Activated T-helper 9 cell treated with anti-CD3 and anti-CD28 coated beads, Interleukin-2, amount 50 U/mL, for 16 hours (primary cell): ENCODE results near the gene TUBB1.
A peak's percentile ranks its signal among the peaks of the same experiment; 100 is the strongest.

Experiments
- DNase-seq: peaks from one replicate; pipeline ENCODE4 v3.0.0-alpha.2; 2020; ENCODE audit warnings: low read depth

The TUBB1 gene

DNA sequence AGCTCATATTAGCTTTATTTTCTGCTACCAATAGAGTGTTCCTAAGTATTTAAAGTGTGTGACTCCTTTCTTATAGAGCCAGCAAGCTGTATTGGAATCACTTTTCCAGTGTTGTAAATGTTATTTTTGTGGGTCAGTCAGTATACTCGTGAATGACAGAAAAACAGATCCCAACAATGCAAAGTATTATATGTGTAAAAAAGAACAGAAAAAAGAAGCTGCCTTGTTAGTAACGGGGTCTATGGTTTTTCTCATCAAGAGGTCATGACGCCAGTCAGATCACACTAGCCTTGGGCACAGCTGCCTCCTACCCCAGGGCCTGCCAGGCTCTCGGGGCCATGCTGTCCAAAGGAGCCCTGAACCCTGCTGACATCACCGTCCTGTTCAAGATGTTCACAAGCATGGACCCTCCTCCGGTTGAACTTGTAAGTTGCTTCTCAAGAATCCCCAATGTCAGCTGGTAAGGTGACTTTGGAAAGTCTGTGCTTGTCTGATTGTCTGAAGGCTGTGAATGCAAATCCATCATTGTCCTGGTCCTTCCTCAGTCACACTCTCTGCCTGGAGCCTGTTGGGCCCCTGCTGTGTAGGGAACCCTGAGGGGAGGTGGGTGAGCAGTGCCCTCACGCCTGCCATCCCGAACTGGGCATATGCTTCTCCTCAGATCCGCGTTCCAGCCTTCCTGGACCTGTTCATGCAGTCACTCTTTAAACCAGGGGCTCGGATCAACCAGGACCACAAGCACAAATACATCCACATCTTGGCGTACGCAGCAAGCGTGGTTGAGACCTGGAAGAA, 28.4 kb upstream of the TUBB1 start:
- DNase-seq: no peak

DNA sequence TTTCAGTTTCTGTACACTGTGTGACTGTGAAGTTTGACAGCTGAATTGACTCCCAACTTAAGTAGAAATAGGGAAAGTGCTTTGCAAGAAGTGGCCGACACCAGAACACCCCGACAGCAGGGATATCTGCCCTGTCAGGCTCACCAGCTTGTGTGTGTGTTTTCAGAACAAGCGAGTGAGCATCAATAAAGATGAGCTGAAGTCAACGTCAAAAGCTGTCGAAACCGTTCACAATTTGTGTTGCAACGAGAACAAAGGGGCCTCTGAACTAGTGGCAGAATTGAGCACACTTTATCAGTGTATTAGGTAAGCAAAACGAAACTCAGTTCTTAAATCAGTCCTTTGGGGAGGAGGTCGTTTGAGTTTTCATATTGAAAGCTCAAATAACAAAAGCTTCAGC, 27.5 kb upstream of the TUBB1 start:
- DNase-seq: no peak

DNA sequence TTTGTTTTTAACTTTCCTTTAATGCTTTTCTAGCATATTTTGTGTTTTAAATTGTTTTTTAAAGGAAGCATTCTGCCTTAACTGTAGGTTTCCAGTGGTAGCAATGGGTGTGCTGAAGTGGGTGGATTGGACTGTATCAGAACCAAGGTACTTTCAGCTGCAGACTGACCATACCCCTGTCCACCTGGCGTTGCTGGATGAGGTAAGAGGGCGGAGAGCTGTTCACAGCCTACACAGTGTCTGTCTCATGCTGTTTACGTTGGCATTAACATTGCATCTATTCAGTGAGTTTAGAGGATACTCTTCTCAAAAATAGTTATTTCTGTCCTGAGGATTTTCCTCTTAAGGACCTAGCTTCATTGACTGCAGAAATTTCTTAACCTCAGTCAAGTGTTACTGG, 26.3 kb upstream of the TUBB1 start:
- no peak for DNase-seq

DNA sequence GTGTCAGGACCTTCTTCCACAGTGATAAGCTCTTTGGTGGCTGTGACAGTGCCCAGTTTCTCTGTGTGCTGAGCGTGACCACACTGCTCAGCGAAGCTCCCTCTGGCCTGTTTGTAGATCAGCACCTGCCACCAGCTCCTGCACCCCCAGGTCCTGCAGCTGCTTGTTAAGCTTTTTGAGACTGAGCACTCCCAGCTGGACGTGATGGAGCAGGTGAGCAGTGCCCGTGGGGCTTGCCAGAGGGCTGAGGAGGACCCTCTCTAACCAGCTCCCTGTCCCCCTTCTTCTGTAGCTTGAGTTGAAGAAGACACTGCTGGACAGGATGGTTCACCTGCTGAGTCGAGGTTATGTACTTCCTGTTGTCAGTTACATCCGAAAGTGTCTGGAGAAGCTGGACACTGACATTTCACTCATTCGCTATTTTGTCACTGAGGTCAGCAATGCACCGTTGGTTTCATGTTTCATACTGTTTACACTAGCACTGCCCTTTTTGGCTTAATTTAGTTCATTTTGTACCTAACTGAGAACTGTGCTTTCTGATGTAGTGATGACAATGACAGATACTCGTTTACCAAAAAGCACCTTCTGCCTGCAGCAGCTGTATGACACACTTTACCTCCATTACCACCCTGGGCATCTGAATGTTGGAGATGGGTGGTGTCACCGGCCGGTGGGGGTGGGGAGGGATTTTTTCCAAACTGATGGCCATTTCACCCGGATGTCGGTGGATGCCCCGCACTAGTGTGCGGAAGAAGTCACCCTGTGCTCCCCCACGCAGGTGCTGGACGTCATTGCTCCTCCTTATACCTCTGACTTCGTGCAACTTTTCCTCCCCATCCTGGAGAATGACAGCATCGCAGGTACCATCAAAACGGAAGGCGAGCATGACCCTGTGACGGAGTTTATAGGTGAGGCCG, 25.6 kb upstream of the TUBB1 start:
- no peak for DNase-seq

DNA sequence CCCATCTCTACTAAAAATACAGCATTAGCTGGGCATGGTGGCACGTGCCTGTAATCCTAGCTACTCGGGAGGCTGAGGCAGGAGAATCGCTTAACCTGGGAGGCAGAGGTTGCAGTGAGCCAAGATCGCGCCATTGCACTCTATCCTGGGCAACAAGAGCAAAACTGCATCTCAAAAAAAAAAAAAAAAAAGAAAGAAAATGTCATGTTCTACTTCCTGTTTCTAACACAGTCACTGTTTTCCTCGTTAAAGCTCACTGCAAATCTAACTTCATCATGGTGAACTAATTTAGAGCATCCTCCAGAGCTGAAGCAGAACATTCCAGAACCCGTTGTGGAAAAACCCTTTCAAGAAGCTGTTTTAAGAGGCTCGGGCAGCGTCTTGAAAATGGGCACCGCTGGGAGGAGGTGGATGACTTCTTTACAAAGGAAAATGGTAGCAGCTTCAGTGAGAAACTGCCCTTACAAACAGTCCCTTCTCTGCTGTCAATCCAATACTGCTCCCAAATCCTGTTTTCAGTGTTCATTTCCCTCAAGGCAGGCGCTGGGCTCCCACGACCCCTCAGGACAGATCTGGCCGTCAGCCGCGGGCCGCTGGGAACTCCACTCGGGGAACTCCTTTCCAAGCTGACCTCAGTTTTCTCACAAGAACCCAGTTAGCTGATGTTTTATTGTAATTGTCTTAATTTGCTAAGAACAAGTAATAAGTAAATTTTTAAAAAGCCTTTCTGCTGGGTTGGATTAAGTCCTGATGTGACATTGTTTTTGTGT, 24.7 kb upstream of the TUBB1 start:
- no peak for DNase-seq

DNA sequence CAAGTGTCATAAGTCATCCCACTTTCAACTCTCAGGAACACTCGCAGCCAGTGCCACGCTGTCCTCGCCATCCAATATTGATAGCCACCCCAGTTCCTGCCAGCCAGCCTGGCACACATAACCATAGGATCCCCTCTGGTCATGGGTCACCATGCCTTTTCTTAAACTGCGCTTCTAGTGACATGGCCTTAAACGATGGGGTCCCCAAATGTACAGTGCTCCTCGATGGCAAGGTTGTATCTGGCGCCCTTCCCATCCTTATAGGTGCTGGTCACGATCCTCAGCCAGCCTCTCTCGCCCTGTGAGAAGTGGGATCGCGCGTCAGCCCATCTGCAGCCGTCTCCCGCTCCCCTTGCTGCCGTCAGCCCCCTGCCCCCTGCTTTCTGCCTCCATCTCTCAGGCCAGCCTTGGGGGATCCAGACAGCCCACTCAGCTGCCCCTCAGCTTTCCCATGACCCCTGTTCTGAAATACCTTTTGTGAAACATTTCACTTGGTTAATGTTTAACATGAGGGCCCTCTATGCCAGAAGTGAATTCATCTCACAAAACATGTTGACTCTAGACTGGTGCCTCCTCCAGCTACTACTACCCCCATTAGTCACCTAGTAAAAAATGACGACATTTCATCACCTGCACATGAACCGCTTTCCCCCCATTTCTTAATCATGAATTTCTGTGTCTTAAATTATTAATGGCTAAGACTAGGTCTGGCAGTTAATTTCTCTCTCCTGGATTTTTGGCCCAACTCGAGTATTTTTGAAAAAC, 23.6 kb upstream of the TUBB1 start:
- no peak for DNase-seq

DNA sequence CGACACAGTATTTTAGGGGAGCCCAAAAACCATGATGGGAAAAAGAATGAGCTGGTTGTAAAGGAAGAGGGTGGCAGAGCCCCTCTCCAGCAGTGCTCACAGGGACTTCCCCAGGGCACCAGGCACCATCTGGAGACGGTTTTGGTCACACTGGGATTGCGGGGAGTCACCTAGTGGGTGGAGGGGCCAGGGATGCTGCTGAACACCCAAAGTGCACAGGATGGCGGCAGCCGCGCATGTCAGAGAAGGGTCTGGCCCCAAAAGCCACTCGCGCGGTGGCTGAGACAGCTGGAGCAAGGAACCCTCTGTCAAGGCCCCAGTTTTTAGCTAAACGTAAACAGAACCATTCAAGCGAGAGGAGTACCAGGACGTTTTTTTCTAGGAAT, 23.0 kb upstream of the TUBB1 start:
- no peak for DNase-seq

DNA sequence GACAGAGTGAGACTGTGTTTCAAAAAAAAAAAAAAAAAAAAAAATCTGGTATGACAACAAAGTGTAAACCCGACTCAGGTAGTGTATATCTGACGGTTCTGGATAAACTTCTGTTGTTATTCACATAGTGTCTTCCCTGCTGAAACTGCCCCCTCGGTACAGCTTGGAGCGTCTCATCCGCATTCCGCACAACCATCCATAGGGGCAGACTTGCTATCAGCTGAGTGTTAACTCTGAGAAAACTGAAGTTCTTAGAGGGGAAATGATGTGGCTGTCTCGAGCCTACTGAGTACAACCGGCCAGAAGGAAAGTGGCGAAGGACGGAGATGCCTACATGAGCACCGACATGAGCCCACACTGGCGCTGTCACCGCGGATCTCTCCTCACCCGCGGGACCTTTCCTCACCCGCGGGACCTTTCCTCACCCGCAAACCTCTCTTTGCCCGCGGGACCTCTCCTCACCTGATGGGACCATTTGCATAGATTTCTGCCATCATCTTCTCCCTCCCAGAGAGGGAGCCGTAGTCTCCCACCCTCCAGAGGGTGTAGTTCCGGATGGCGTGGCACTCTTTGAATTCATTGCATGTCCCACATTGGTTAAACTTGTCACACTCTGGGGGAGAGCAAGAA, 22.0 kb upstream of the TUBB1 start:
- DNase-seq: no peak

DNA sequence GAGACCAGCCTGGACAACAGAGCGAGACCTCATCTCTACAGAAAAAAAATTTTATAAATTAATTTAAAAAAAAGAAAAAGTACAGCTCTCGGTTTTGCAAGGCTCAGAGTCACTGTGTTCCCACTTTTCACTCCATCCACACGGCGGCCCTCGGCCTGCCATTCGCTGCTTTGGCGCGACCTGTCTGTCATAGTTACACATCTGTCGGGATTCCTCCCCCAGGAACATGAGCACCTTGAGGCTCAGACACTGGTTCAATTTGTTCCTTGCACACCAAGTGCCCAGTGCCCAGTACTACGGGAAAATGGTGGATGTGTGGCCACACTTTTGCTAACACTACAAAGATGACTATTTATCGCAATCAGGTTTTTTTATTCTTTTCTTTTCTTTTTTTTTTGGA, 20.6 kb upstream of the TUBB1 start:
- no peak for DNase-seq

DNA sequence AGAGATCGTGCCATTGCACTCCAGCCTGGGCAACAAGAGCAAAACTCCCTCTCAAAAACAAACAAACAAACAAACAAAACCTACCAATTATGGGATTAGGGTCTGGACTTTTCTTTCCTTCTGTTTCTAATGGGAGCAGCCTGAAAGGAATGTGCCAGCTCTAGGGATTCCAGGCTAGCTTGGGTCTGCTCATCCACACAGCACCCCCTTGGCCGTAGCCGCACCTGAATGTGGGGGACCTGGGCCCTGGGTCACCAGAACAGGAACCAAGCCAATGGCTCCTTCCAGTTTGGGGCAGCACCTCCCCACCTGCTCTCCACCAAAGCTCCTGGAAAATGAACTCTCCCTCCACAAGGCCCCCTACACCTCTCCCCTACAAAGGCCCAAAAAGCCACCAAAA, 18.9 kb upstream of the TUBB1 start:
- DNase-seq: no peak

DNA sequence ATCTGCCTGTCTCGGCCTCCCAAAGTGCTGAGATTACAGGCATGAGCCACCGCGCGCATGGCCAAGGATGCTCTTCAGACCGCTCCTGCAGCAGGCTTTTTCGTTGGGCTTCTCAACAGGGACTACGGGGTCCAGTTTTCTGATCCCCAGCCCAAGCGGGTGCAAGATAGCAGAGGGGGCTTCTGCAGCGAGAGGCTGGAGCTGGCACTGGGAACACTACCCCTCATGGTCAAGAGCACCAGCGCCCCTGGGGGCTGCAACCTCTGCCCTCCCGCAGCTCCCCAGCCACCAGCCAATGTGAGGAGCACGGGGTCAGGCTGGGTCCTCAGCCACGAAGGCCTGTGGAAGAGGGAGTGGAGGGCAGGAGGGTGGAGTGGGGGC, 18.2 kb upstream of the TUBB1 start:
- no peak for DNase-seq

DNA sequence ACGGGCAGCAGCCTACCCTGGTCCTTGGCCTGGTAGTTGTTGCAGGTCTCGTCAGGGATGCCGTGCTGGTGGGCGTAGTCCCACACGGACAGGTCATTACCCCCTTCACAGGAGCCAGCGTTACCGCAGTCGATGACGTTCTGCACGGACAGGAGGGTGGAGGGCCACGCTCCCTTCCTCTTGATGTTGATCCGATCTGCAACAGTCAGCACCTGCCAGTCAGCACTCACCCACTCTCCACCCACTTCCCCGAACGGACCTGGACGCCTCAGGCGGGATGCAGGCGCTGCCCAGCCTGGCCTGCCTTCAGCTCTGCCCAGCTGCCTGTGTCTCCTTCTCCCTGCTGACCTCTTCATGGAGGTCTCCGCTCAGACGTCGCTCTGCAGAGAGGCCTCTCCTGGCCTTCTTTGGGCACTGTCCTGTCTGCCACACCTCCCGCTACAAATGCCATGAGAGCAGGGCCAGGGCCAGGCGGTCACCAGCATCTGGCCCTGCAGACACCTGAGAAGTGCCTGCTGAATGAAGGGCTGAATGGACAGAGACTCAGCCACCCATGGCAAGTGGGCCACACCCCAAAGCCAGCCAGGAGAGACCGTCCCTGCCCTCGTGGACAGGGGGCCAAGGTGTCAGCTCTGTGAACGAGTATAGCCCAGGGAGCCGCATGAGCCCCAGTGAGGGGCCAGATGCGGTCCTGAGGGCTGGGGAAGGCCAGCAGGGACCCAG, 17.6 kb upstream of the TUBB1 start:
- no peak for DNase-seq

DNA sequence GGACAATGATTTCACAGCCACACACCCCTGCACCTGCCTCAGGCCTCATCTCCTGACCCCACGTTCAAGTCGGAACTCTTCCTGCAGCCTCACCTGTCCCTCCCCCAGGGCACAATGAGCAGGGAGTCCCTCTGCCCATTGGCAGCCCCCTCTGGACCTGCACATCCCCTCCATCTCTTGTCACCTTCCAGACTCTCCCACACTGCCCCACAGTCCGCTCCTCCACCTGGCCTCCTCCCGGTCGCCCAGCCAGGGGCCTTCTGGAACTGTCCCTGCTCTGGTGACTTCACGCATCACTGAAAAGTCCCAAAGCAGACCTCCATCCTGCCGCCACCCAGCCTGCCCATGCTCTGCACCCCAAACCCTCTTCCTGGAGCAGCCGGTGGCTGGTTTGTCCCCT, 16.8 kb upstream of the TUBB1 start:
- no peak for DNase-seq

DNA sequence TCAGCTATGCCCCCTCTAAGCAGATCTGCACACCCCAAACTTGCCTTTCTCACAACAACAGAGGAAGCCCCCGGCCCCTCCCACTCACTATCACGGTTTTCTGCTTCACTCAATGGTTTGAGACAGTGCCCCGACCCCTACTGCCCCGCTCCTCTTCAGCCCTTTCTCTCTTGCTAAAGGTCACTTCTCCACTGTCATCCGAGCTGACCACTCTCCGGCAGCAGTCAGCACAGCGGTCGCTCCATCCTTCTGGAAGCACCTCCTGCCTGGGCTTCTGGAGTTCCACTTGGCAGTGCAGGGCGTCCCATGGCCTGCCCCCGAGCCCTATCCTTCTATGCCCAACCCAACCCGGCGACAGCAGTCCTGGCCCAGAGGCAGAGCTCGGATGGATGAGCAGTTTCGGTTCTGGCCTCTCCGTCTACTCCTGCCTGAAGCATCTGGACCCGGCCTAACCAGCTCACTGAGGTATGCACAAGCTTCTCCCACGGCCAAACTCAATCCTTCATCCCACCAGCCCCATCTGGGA, 16.3 kb upstream of the TUBB1 start:
- no peak for DNase-seq

DNA sequence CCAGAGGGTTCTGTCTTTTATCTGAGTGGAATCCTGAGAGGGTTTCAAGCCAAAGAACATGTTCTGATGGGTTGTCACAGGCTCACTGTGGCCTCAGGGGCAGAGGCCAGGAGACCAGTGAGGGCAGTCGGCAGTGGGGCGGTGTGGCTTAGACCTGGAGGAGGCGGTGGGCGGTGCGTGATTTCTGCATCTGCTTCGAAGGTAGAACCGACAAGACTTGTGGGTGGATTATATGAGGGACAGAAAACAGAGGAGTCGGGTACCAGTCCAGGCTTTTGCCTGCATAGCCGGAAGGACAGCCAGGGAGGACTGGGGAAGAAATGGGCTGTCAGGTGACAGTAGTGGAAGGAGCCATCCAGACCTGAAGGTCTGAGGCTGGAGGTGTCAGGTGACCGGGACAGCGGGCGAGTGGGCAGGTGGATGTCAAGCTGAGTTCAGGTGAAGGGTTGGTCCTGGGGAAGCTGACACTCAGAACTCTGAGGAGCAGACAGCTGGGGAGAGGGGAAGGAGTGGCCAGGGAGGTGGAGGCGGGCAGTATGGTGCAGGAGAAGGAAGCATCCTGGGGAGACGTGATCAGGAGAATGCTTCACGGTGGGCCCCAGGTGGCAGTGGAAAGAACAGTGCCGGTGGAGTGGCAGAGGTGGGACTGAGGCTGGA, 15.3 kb upstream of the TUBB1 start:
- DNase-seq: no peak

DNA sequence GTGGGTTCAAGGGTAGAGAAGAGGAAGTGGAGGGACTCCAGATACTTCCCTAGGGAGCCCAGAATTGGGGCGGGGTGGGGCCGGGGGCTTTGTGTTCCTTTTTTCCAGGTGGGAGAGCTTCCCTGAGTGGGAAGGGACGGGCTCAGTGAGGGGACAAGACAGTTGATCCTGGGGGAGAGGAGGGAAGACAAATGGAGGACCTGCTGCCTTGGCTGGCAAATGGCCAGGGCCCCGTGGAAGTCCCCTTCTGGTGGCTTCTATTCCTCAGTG, 14.8 kb upstream of the TUBB1 start:
- DNase-seq: peak; percentile 40

DNA sequence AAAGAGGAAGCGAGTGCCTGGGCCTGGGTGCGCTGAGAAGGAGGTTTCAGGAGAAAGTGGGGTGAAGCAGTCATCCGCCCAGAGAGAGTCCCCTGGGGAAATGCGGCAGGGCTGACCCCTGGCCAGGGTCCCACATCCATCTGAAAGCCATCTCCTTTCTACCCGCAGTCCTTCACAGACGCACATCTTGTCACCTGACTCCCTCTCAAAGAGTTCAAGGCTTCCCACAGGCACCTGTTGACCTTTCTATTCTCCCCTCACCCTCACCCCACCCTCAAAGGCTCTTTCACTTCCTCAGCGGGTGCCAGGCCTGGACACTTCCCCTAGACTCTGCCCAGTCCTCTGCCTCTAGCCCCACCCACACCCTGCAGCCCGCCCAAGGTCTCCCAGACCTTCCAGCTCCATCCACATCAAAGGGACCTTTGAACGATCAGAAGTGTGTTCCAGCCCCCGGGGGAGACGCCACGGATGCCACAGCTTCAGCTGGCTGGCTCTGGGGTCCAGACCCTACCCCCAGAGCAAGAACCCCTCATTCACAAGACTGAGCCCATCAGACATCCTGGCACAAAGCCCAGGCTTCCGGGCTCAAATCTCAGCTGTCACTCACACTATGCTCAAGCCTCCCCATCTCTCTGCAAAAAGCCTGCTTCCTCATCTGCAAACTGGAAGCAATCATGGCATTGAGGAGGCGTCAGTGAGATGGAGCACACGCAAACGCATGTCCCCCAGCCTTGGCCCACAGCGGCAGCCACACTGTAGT, 14.3 kb upstream of the TUBB1 start:
- DNase-seq: no peak

DNA sequence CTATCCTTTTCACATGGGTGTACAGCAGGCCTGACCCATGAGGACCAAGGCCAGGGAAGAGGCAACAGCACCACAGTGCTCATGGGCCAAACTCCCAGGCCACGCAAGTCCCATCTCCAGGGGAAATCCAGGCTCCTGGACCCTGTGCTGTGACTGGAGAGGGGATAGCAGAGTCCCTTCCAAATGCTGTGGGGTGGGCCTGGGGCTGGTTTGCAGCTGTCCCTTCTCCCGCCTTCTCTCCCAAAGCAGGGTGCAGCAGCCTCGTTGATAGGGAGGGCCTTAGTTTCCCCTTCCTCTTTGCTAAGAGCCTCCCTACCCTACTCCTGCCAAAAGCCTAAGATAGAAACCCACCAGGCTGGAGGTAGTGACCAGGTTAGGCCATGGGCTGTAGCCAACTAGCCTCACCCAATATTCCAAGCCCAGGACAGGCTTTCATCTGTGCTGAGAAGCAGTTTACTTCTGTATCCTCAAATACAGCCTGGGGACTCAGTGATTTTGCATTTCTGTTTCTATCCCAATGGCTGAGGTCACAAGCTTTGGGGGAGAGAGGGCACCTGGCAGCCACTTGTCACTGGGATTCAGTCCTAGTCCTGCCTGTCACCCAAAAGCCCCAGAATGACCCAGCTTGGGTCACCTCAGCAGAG, 13.6 kb upstream of the TUBB1 start:
- no peak for DNase-seq
